ENCODE data around the gene SLC12A8. TPM values are rescaled to one million over a fixed set of nuclear protein-coding genes. Genes with fewer than 3 reads are reported as not detected.

The SLC12A8 gene
- polyA plus RNA-seq, 4 donors = 0.81 to 25.4 (median 4.9) TPM

GRCh38 chr3:125213364-125213755 is 812 bp upstream of the SLC12A8 start:
- WGBS, 3 donors = 93 to 95% (median 94%) methylated on average over 4 of the region's 4 CpGs
- Histone ChIP-seq H3K27ac (ENCODE audit: low read depth in 1 of 3, low read length in 2 of 3) (no peak overlapping the region), H3K36me3 (ENCODE audit: control insufficient read depth in 3 of 3, insufficient read depth in 2 of 3, low read depth in 1 of 3, low read length in 3 of 3) (no peaks in the 10 kb centered on the region), H3K4me3 (ENCODE audit: low read depth in 1 of 3, low read length in 3 of 3) (peak overlapping the region in 1 of 3 donors; percentile 65), H3K4me1 (ENCODE audit: control insufficient read depth in 3 of 3, insufficient read depth in 2 of 3, low read depth in 1 of 3, low read length in 2 of 3) (peaks cover 0 to 12% (median 4%) of the 10 kb centered on the region in 3 donors), H3K9me3 (ENCODE audit: control insufficient read depth in 2 of 2, insufficient read depth in 1 of 2, low read depth in 1 of 2, low read length in 1 of 2) (no peaks in the 10 kb centered on the region), H3K27me3 (ENCODE audit: control insufficient read depth in 3 of 3, insufficient read depth in 3 of 3, low read length in 3 of 3) (peaks cover 0 to 10% (median 8%) of the 10 kb centered on the region in 3 donors)
- FAIRE-seq (no peak), DNase-seq (no peak)

GRCh38 chr3:125212091-125212508 is 448 bp downstream of the SLC12A8 start:
- DNase-seq (peak in 1 of 2 donors; percentile 68), FAIRE-seq (no peak)
- peaks cover 0 to 10% (median 4%) of the 10 kb centered on the region in 3 donors for H3K4me1 ChIP-seq (ENCODE audit: control insufficient read depth in 3 of 3, insufficient read depth in 2 of 3, low read depth in 1 of 3, low read length in 2 of 3)
- no peaks in the 10 kb centered on the region for H3K9me3 ChIP-seq (ENCODE audit: control insufficient read depth in 2 of 2, insufficient read depth in 1 of 2, low read depth in 1 of 2, low read length in 1 of 2)
- 2 to 10% (median 3%) methylated on average over 6 to 28 of the region's 28 CpGs for WGBS, 3 donors
- H3K36me3 ChIP-seq (ENCODE audit: control insufficient read depth in 3 of 3, insufficient read depth in 2 of 3, low read depth in 1 of 3, low read length in 3 of 3) = no peaks in the 10 kb centered on the region
- H3K27me3 ChIP-seq (ENCODE audit: control insufficient read depth in 3 of 3, insufficient read depth in 3 of 3, low read length in 3 of 3) = peaks cover 0 to 10% (median 8%) of the 10 kb centered on the region in 3 donors
- peak overlapping the region in 1 of 3 donors; percentile 8 for H3K27ac ChIP-seq (ENCODE audit: low read depth in 1 of 3, low read length in 2 of 3)
- H3K4me3 ChIP-seq (ENCODE audit: low read depth in 1 of 3, low read length in 3 of 3) = peak overlapping the region; percentile 41 to 76 (median 65)

GRCh38 chr3:125211523-125212090 is 941 bp downstream of the SLC12A8 start:
- H3K27ac ChIP-seq (ENCODE audit: low read depth in 1 of 3, low read length in 2 of 3) = no peak overlapping the region
- WGBS, 3 donors = 28 to 61% (median 49%) methylated on average over 10 to 11 of the region's 11 CpGs
- H3K4me1 ChIP-seq (ENCODE audit: control insufficient read depth in 3 of 3, insufficient read depth in 2 of 3, low read depth in 1 of 3, low read length in 2 of 3) = peaks cover 0 to 10% (median 4%) of the 10 kb centered on the region in 3 donors
- H3K9me3 ChIP-seq (ENCODE audit: control insufficient read depth in 2 of 2, insufficient read depth in 1 of 2, low read depth in 1 of 2, low read length in 1 of 2) = no peaks in the 10 kb centered on the region
- no peaks in the 10 kb centered on the region for H3K36me3 ChIP-seq (ENCODE audit: control insufficient read depth in 3 of 3, insufficient read depth in 2 of 3, low read depth in 1 of 3, low read length in 3 of 3)
- H3K4me3 ChIP-seq (ENCODE audit: low read depth in 1 of 3, low read length in 3 of 3) = peak overlapping the region in 2 of 3 donors; percentile 65 to 76
- H3K27me3 ChIP-seq (ENCODE audit: control insufficient read depth in 3 of 3, insufficient read depth in 3 of 3, low read length in 3 of 3) = peaks cover 0 to 10% (median 8%) of the 10 kb centered on the region in 3 donors
- no peak for FAIRE-seq
- peak in 1 of 2 donors; percentile 26 for DNase-seq

DNA sequence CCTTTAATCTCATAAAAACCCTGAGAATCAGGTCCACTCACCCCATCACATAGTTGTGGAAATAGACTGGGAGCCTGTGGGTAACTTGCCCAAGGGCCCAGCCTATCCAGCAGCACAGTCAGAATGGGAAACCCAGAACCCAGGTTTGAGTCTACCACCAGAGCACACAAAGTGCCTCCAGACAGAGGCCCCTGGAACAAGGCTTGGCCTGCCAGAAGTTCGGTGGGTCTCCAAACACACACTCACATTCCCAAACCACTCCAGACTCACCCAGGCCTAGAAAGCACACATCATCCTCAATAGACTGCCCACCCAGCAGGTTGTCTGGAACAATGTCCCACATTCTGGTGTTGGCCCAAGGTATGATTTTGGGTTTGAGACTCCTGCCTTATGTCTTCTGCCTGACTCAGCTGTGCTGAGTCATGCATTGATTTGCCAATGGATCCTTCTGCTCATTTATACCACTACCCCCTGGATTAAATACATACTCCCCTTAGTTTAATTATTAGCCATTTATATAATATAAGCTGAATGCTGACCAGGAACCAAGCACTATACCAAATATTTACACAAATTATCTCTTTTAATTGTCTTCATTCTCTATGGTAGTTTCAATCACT is 4.5 kb downstream of the SLC12A8 start:
- peaks cover 0 to 9% (median 4%) of the 10 kb centered on the region in 3 donors for H3K4me1 ChIP-seq (ENCODE audit: control insufficient read depth in 3 of 3, insufficient read depth in 2 of 3, low read depth in 1 of 3, low read length in 2 of 3)
- peaks cover 0 to 6% (median 5%) of the 10 kb centered on the region in 3 donors for H3K27me3 ChIP-seq (ENCODE audit: control insufficient read depth in 3 of 3, insufficient read depth in 3 of 3, low read length in 3 of 3)
- H3K4me3 ChIP-seq (ENCODE audit: low read depth in 1 of 3, low read length in 3 of 3) = no peak overlapping the region
- no peak for FAIRE-seq
- no peaks in the 10 kb centered on the region for H3K9me3 ChIP-seq (ENCODE audit: control insufficient read depth in 2 of 2, insufficient read depth in 1 of 2, low read depth in 1 of 2, low read length in 1 of 2)
- peak; percentile 22 to 58 for DNase-seq
- 82 to 93% (median 85%) methylated on average over 1 of the region's 1 CpG for WGBS, 3 donors
- H3K27ac ChIP-seq (ENCODE audit: low read depth in 1 of 3, low read length in 2 of 3) = peak overlapping the region in 2 of 3 donors; percentile 21 to 60
- peaks cover 0 to 2% (median 0%) of the 10 kb centered on the region in 3 donors for H3K36me3 ChIP-seq (ENCODE audit: control insufficient read depth in 3 of 3, insufficient read depth in 2 of 3, low read depth in 1 of 3, low read length in 3 of 3)

DNA sequence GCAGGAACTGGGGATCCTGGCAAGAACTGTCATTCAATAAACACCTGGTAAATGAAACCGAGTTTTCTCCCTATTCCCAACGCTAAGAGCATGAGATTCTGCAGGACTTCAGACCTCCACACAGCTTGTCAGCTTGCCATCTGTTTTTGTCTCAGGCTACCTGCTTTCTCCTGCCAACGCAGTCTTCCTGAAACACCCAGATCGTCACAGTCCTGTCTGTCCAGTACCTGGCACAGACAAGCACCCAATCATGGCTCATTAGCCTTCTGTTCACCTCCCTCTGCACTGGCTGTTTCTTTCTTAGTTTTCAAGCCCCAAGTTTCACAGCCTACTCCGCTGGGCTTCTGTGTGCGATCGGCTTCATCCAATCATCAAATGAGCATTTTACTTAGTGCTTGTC is 5.0 kb downstream of the SLC12A8 start:
- Histone ChIP-seq H3K9me3 (ENCODE audit: control insufficient read depth in 2 of 2, insufficient read depth in 1 of 2, low read depth in 1 of 2, low read length in 1 of 2) (no peaks in the 10 kb centered on the region), H3K27ac (ENCODE audit: low read depth in 1 of 3, low read length in 2 of 3) (peak overlapping the region in 2 of 3 donors; percentile 21 to 60), H3K4me3 (ENCODE audit: low read depth in 1 of 3, low read length in 3 of 3) (no peak overlapping the region), H3K27me3 (ENCODE audit: control insufficient read depth in 3 of 3, insufficient read depth in 3 of 3, low read length in 3 of 3) (peaks cover 0 to 5% (median 0%) of the 10 kb centered on the region in 3 donors), H3K36me3 (ENCODE audit: control insufficient read depth in 3 of 3, insufficient read depth in 2 of 3, low read depth in 1 of 3, low read length in 3 of 3) (peaks cover 0 to 2% (median 0%) of the 10 kb centered on the region in 3 donors), H3K4me1 (ENCODE audit: control insufficient read depth in 3 of 3, insufficient read depth in 2 of 3, low read depth in 1 of 3, low read length in 2 of 3) (peaks cover 0 to 6% (median 4%) of the 10 kb centered on the region in 3 donors)
- FAIRE-seq (no peak), DNase-seq (peak; percentile 75 to 87)
- 14 to 67% (median 56%) methylated on average over 7 of the region's 7 CpGs for WGBS, 3 donors

DNA sequence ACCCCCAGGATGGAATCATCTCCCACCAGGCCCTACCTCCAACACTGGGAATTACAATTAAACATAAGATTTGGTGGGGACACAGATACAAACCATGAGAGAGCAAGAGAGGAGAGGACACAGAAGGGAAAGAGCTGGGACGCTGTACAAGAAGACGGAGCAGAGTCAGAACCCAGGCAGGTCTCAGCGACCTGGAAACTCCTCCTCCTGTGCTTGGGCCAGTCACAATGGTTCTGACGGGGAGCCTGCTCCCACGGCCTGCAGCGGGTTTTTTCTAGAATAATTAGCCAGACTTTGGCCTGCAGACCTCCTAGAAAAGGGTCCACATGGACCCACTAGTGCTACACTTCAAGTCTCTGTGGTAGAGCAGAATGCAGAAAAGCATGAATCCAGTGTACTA is 5.6 kb downstream of the SLC12A8 start:
- H3K4me1 ChIP-seq (ENCODE audit: control insufficient read depth in 3 of 3, insufficient read depth in 2 of 3, low read depth in 1 of 3, low read length in 2 of 3) = peaks cover 0 to 6% (median 4%) of the 10 kb centered on the region in 3 donors
- no peaks in the 10 kb centered on the region for H3K9me3 ChIP-seq (ENCODE audit: control insufficient read depth in 2 of 2, insufficient read depth in 1 of 2, low read depth in 1 of 2, low read length in 1 of 2)
- WGBS, 3 donors = 22 to 69% (median 56%) methylated on average over 6 of the region's 6 CpGs
- no peak for DNase-seq
- FAIRE-seq = no peak
- H3K36me3 ChIP-seq (ENCODE audit: control insufficient read depth in 3 of 3, insufficient read depth in 2 of 3, low read depth in 1 of 3, low read length in 3 of 3) = peaks cover 0 to 2% (median 0%) of the 10 kb centered on the region in 3 donors
- no peak overlapping the region for H3K4me3 ChIP-seq (ENCODE audit: low read depth in 1 of 3, low read length in 3 of 3)
- H3K27ac ChIP-seq (ENCODE audit: low read depth in 1 of 3, low read length in 2 of 3) = peak overlapping the region in 1 of 3 donors; percentile 60
- H3K27me3 ChIP-seq (ENCODE audit: control insufficient read depth in 3 of 3, insufficient read depth in 3 of 3, low read length in 3 of 3) = peaks cover 0 to 4% (median 0%) of the 10 kb centered on the region in 3 donors

- DNase-seq (no peak), FAIRE-seq (no peak)
- peaks cover 0 to 1% (median under 1%) of the 10 kb centered on the region in 3 donors for H3K4me1 ChIP-seq (ENCODE audit: control insufficient read depth in 3 of 3, insufficient read depth in 2 of 3, low read depth in 1 of 3, low read length in 2 of 3)
- H3K36me3 ChIP-seq (ENCODE audit: control insufficient read depth in 3 of 3, insufficient read depth in 2 of 3, low read depth in 1 of 3, low read length in 3 of 3) = peaks cover 0 to 2% (median 0%) of the 10 kb centered on the region in 3 donors
- H3K27me3 ChIP-seq (ENCODE audit: control insufficient read depth in 3 of 3, insufficient read depth in 3 of 3, low read length in 3 of 3) = no peaks in the 10 kb centered on the region
- no peak overlapping the region for H3K27ac ChIP-seq (ENCODE audit: low read depth in 1 of 3, low read length in 2 of 3)
- H3K4me3 ChIP-seq (ENCODE audit: low read depth in 1 of 3, low read length in 3 of 3) = no peak overlapping the region
- no peaks in the 10 kb centered on the region for H3K9me3 ChIP-seq (ENCODE audit: control insufficient read depth in 2 of 2, insufficient read depth in 1 of 2, low read depth in 1 of 2, low read length in 1 of 2)
Observed at GRCh38 chr3:125203731-125204130, 8.8 kb downstream of the SLC12A8 start.

GRCh38 chr3:125202197-125202596 is 10.4 kb downstream of the SLC12A8 start:
- DNase-seq = no peak
- no peaks in the 10 kb centered on the region for H3K9me3 ChIP-seq (ENCODE audit: control insufficient read depth in 2 of 2, insufficient read depth in 1 of 2, low read depth in 1 of 2, low read length in 1 of 2)
- no peaks in the 10 kb centered on the region for H3K27me3 ChIP-seq (ENCODE audit: control insufficient read depth in 3 of 3, insufficient read depth in 3 of 3, low read length in 3 of 3)
- H3K36me3 ChIP-seq (ENCODE audit: control insufficient read depth in 3 of 3, insufficient read depth in 2 of 3, low read depth in 1 of 3, low read length in 3 of 3) = peaks cover 0 to 2% (median 0%) of the 10 kb centered on the region in 3 donors
- no peaks in the 10 kb centered on the region for H3K4me1 ChIP-seq (ENCODE audit: control insufficient read depth in 3 of 3, insufficient read depth in 2 of 3, low read depth in 1 of 3, low read length in 2 of 3)
- WGBS, 3 donors = 83 to 91% (median 90%) methylated on average over 4 of the region's 4 CpGs
- H3K4me3 ChIP-seq (ENCODE audit: low read depth in 1 of 3, low read length in 3 of 3) = no peak overlapping the region
- no peak overlapping the region for H3K27ac ChIP-seq (ENCODE audit: low read depth in 1 of 3, low read length in 2 of 3)
- no peak for FAIRE-seq
